Right lobe of liver (tissue), 6 donors: ENCODE measurements around the gene OR10D3. TPM values are rescaled to one million over a fixed set of nuclear protein-coding genes. Genes with fewer than 3 reads are reported as not detected.

Source experiments
- ATAC-seq, 4 donors: fragments of 200-7000 bp; cut with Tn5 transposase; one replicate each; pipeline ENCODE4 v1.9.1; 2020; ENCODE audit warnings: mild to moderate bottlenecking in 4 of 4, moderate library complexity in 4 of 4
- DNase-seq, 3 donors: peaks; one replicate each; pipeline ENCODE4 v3.0.0-alpha.2; 2020
- H3K27ac ChIP-seq, 3 donors: fragments of 200-600 bp; one replicate each; pipeline ENCODE4 v1.8.0; 2022
- H3K27me3 ChIP-seq, 2 donors: fragments of 200-600 bp; one replicate each; pipeline ENCODE4 v1.8.0; 2022
- H3K36me3 ChIP-seq, 4 donors: fragments of 200-600 bp; sonication (generic) in 1 of 4; one replicate each; pipeline versions ENCODE4 v1.5.1 to v1.8.0; 2017 to 2022; ENCODE audit warnings: control low read depth in 1 of 4
- H3K4me1 ChIP-seq, 4 donors: fragments of 200-600 bp; sonication (generic) in 1 of 4; one replicate each; pipeline versions ENCODE4 v1.5.1 to v1.8.0; 2017 to 2022; ENCODE audit warnings: control low read depth in 1 of 4
- H3K4me3 ChIP-seq, 3 donors: fragments of 200-600 bp; one replicate each; pipeline ENCODE4 v1.8.0; 2022
- H3K9me3 ChIP-seq, 4 donors: fragments of 200-600 bp; sonication (generic) in 1 of 4; one replicate each; pipeline versions ENCODE4 v1.5.1 to v1.8.0; 2017 to 2022; ENCODE audit warnings: control low read depth in 1 of 4
- POLR2A ChIP-seq: fragments of 450-650 bp; IDR thresholded peaks from one replicate; pipeline ENCODE4 v1.6.1; 2017; ENCODE audit warnings: antibody characterized with exemption, mild to moderate bottlenecking
- WGBS: methylation state at CpG from one replicate; pipeline ENCODE4 v1.1.6; 2018; ENCODE audit warnings: low coverage, low lambda C conversion rate; ENCODE audit not compliant: insufficient coverage; ENCODE audit errors: missing lambda C conversion rate; 5-methylcytosine and 5-hydroxymethylcytosine counted together
- intact Hi-C, 2 donors: fragments of 100-400 bp; cut with DNase I; formaldehyde crosslinking; loops; one replicate each; pipeline versions ENCODE4 v1.11.2 to v1.14.1; 2022
- total RNA-seq, 6 experiments: library from RNA; depleted of rRNA in 2 of 6; stranded (reverse); fragments of >200 nt in 2 of 6; fragmentation: NEBNext Ultra II Directional in 3 of 6; extraction: Animal tissue kit (Norgen Biotek cat#: 25700) in 3 of 6; gene quantifications; one replicate each; pipeline versions ENCODE4 v1.1.0 to v1.2.4, GENCODE V29; 2016 to 2023
- TF ChIP-seq, protein P1 (sequence below), 4 donors: fragments of 200-600 bp in 3 of 4; fragments of 450-650 bp in 1 of 4; IDR thresholded peaks; one replicate each; pipeline versions ENCODE4 v1.5.1 to v1.8.0; 2016 to 2022; ENCODE audit warnings: antibody characterized with exemption in 4 of 4, mild to moderate bottlenecking in 2 of 4
- donor health status: DM: no; HTN: yes; CAD: no.
- donor health status: DM: no; HTN: no; CAD: no.
- donor health status: DM: no; HTN: no; CAD: no.
- donor health status: DM: no; HTN: yes; CAD: no.
- donor health status: DM: no; HTN: yes; CAD: no.

OR10D3 gene
- total RNA-seq, 6 experiments from 2014 or later = not detected

DNA sequence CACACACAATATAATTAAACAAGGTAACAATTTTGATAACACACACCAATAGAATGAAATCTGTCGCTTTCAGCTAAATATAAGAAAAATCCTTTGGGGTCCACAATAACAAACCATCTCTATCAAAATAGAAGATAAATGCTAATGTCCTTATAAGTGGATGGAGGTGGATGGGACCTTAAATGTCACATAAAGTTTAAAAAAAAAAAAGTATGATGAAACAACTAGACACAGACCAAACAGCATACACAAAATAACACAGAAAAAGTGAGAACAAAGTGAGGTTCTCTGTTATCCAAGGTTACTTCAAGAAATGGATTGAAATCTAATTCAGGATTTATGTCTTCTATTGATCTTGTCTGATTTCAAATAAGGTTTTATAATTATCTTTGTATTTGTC, 10.5 kb upstream of the OR10D3 start:
- Histone ChIP-seq H3K4me1 (no peaks in the 10 kb centered on the region), H3K4me3 (no peak overlapping the region), H3K9me3 (no peaks in the 10 kb centered on the region), H3K27ac (no peak overlapping the region), H3K36me3 (no peaks in the 10 kb centered on the region), H3K27me3 (no peaks in the 10 kb centered on the region)
- TF ChIP-seq, protein P1, sequence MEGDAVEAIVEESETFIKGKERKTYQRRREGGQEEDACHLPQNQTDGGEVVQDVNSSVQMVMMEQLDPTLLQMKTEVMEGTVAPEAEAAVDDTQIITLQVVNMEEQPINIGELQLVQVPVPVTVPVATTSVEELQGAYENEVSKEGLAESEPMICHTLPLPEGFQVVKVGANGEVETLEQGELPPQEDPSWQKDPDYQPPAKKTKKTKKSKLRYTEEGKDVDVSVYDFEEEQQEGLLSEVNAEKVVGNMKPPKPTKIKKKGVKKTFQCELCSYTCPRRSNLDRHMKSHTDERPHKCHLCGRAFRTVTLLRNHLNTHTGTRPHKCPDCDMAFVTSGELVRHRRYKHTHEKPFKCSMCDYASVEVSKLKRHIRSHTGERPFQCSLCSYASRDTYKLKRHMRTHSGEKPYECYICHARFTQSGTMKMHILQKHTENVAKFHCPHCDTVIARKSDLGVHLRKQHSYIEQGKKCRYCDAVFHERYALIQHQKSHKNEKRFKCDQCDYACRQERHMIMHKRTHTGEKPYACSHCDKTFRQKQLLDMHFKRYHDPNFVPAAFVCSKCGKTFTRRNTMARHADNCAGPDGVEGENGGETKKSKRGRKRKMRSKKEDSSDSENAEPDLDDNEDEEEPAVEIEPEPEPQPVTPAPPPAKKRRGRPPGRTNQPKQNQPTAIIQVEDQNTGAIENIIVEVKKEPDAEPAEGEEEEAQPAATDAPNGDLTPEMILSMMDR (IDR thresholded peaks at IDR 0.05) = no peak
- TF ChIP-seq POLR2A = no peak
- DNase-seq (no peak), ATAC-seq (no peak)
- WGBS = 61% methylated on average over 1 of the region's 1 CpG
- intact Hi-C loops = no loop called here

DNA sequence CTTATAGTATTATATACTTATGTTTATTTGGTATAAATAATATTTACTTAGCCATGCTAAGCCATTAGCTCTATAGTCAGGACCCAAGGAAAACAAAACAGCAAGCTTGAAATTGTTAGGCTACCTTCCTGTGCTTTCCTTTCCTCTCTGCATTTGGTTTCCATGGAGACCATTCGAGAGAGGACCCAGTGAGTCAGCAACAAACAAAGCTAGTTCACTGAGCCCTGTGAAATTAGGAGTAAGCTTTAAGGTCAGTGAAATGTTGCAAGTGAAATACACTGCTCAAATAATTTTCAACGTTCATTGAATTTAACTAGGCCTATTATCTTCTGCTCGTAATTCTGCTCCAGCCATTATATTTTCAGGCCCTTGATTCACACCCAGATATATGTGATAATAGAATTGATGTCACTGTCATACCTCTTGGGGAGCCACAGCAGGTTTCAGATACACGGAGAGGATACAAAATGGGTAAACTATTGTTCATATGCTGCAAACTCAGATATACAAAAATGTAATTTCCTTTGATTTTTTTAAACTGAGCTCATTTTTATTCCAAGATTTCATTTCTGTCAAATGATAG, 9.1 kb upstream of the OR10D3 start:
- DNase-seq (no peak), ATAC-seq (peak in 1 of 4 donors; percentile 26)
- Histone ChIP-seq H3K9me3 (no peaks in the 10 kb centered on the region), H3K27ac (no peak overlapping the region), H3K4me3 (no peak overlapping the region), H3K27me3 (no peaks in the 10 kb centered on the region), H3K4me1 (no peaks in the 10 kb centered on the region), H3K36me3 (no peaks in the 10 kb centered on the region)
- 14% methylated on average over 4 of the region's 4 CpGs for WGBS
- TF ChIP-seq, protein P1 (IDR thresholded peaks at IDR 0.05) = no peak
- no peak for TF ChIP-seq POLR2A
- intact Hi-C loops = no loop called here

DNA sequence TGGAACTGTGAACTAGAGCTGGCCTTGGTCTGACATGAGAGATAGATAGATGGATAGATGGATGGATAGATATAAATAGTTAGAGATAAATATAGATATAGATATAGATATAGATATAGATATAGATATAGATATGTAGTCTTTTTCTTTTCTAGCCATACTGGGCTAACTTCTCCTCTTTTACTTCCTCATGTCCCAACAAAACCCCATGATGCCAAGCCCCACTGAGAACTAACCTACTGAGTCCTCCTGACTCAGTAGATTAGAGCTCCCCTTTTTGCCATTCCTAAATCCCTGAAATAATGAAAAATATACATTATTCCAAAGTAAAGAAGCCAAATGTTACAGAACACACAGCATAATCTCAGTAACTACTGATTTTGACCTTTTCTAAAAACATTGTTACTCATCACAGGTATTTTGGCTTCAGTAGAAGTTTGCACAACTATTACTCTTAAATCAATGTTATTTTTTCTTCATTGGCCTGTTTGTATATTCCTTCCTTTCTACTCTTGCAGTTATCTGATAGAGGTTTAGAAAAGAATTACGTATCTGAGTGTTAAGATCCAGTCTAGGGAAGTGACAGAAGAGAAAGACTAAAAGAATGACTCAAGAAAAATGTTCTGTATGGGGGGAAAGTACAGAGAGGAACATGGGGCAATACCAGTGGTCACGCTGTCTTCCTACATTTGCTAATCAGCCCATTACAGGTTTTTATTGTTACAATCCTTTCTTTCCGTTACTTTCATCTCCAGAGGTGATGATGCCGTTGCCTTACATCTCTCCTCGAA, 6.0 kb upstream of the OR10D3 start:
- Histone ChIP-seq H3K4me3 (no peak overlapping the region), H3K9me3 (no peaks in the 10 kb centered on the region), H3K27me3 (no peaks in the 10 kb centered on the region), H3K4me1 (no peaks in the 10 kb centered on the region), H3K27ac (no peak overlapping the region), H3K36me3 (no peaks in the 10 kb centered on the region)
- intact Hi-C loops = no loop called here
- WGBS = 44% methylated on average over 5 of the region's 5 CpGs
- no peak for DNase-seq
- no peak for ATAC-seq
- TF ChIP-seq POLR2A = no peak

DNA sequence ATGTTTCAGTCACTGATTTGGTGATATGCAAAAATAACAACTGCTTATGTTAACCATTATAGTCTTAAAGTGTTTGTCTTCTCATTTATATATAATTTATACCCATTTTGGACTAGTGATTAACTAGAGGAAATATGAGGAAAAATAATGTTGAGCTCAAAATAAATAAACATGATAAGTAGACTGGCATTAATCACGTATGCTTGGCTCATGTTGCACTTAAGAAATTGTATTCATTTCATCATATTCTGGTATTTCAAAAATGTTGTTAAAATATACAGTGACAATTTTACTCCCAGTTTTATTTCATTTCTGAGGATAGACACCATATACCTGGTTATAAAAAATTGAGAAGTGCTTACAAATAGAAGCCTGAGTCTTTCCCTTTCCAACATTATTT, 3.8 kb upstream of the OR10D3 start:
- Histone ChIP-seq H3K9me3 (no peaks in the 10 kb centered on the region), H3K36me3 (no peaks in the 10 kb centered on the region), H3K4me3 (no peak overlapping the region), H3K27me3 (no peaks in the 10 kb centered on the region), H3K27ac (no peak overlapping the region), H3K4me1 (no peaks in the 10 kb centered on the region)
- 19% methylated on average over 1 of the region's 1 CpG for WGBS
- intact Hi-C loops = no loop called here
- TF ChIP-seq POLR2A = no peak
- TF ChIP-seq, protein P1 (IDR thresholded peaks at IDR 0.05) = no peak
- no peak for DNase-seq
- no peak for ATAC-seq
